ENCODE data around the gene PEX6. TPM values are rescaled to one million over a fixed set of nuclear protein-coding genes. Genes with fewer than 3 reads are reported as not detected.

PEX6 gene
- total and polyA plus RNA-seq, 2 of the 13 experiments (the other 11 are each of a cell fraction or from before 2014, with no cell fraction given) = 5.1 to 6.7 TPM

- TF ChIP-seq TCF12 (IDR thresholded peaks at IDR 0.05) = no peak
- peak; percentile 60; the same call in 1 of the 2 replicates for TF ChIP-seq TCF12 (CRISPR knock-in tag; IDR thresholded peaks at IDR 0.05)
- TF ChIP-seq ZKSCAN8 (CRISPR knock-in tag; IDR thresholded peaks at IDR 0.05; ENCODE audit: borderline replicate concordance) = peak; percentile 88
- TF ChIP-seq ZNF101 (CRISPR knock-in tag; IDR thresholded peaks at IDR 0.05; ENCODE audit: borderline replicate concordance, low read depth) = peak; percentile 94; the same call in 1 of the 2 replicates
- TF ChIP-seq ZNF564 (CRISPR knock-in tag; IDR thresholded peaks at IDR 0.05) = peak; percentile 98
- peak; percentile 83 for TF ChIP-seq YEATS2 (CRISPR knock-in tag; IDR thresholded peaks at IDR 0.05; ENCODE audit: borderline replicate concordance)
- TF ChIP-seq ETV5 (CRISPR knock-in tag; IDR thresholded peaks at IDR 0.05; ENCODE audit: borderline replicate concordance) = peak; percentile 95
- TF ChIP-seq ZBTB20 (CRISPR knock-in tag; IDR thresholded peaks at IDR 0.05; ENCODE audit: borderline replicate concordance, low read depth) = peak; percentile 91; the same call in 1 of the 2 replicates
- TF ChIP-seq SNAI1 (CRISPR knock-in tag; IDR thresholded peaks at IDR 0.05; ENCODE audit: borderline replicate concordance) = peak; percentile 98
- no peak for TF ChIP-seq EZH2 (conservative IDR thresholded peaks at IDR 0.05; ENCODE audit: low read depth, low read length)
- peak; percentile 93; the same call in 1 of the 2 replicates for TF ChIP-seq ZNF333 (CRISPR knock-in tag; IDR thresholded peaks at IDR 0.05; ENCODE audit: borderline replicate concordance)
- TF ChIP-seq, protein P1, sequence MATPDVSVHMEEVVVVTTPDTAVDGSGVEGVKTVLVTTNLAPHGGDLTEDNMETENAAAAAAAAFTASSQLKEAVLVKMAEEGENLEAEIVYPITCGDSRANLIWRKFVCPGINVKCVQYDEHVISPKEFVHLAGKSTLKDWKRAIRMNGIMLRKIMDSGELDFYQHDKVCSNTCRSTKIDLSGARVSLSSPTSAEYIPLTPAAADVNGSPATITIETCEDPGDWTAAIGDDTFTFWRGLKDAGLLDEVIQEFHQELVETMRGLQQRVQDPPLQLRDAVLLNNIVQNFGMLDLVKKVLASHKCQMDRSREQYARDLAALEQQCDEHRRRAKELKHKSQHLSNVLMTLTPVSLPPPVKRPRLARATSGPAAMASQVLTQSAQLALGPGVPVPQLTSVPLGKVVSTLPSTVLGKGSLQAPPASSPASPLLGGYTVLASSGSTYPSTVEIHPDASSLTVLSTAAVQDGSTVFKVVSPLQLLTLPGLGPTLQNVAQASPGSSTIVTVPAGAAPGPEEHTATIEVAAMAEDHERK (CRISPR knock-in tag; IDR thresholded peaks at IDR 0.05; ENCODE audit: low read depth) = no peak
- peak; percentile 82; the same call in 1 of the 2 replicates for TF ChIP-seq HOXD1 (CRISPR knock-in tag; IDR thresholded peaks at IDR 0.05)
- peak; percentile 96; the same call in 1 of the 2 replicates for TF ChIP-seq GLI4 (CRISPR knock-in tag; IDR thresholded peaks at IDR 0.05; ENCODE audit: borderline replicate concordance)
- TF ChIP-seq ZNF234 (CRISPR knock-in tag; conservative IDR thresholded peaks at IDR 0.05) = peak; percentile 99
- peak; percentile 97 for TF ChIP-seq ZNF18 (CRISPR knock-in tag; IDR thresholded peaks at IDR 0.05; ENCODE audit: insufficient replicate concordance)
- TF ChIP-seq RFX3 (CRISPR knock-in tag; IDR thresholded peaks at IDR 0.05) = peak; percentile 32; the same call in 1 of the 2 replicates
- TF ChIP-seq ZNF772 (CRISPR knock-in tag; IDR thresholded peaks at IDR 0.05) = peak; percentile 97
- TF ChIP-seq ZNF563 (CRISPR knock-in tag; IDR thresholded peaks at IDR 0.05) = peak; percentile 98
- peak; percentile 98 for TF ChIP-seq ZNF350 (CRISPR knock-in tag; IDR thresholded peaks at IDR 0.05; ENCODE audit: borderline replicate concordance, low read depth)
- peak; percentile 57; the same call in 1 of the 2 replicates for TF ChIP-seq PRDM10 (CRISPR knock-in tag; IDR thresholded peaks at IDR 0.05; ENCODE audit: low read depth)
These were observed 49.8 kb downstream of the PEX6 start, which contains the start of gene CNPY3 (continued) for GRCh38 chr6:42928986-42929820.

Measured in HepG2 (cell line).